IMR-90 (cell line): ENCODE results near the gene NUDT4B. TPM values are rescaled to one million over a fixed set of nuclear protein-coding genes. Genes with fewer than 3 reads are reported as not detected.
"Not testable (repeated sequence)": the region's sequence is repeated elsewhere in the genome, so short reads cannot be mapped to it uniquely, and the experiment has no call there.

Experiments
- ATAC-seq: fragments of 200-7000 bp; cut with Tn5 transposase; 2 replicates; pipeline ENCODE4 v1.9.1; 2020; ENCODE audit warnings: low read depth, mild to moderate bottlenecking, moderate library complexity
- BruUV-seq: library from RNA; stranded (reverse); fragments of 400-500 nt; replicated peaks from 2 replicates; lab custom pipeline; 2021; lab: Mats Ljungman, UMichigan
- CTCF ChIA-PET: fragments of 300-600 bp; formaldehyde crosslinking; extraction: SDS; loops from one replicate; lab custom pipeline; 2021; ENCODE audit warnings: antibody characterized with exemption; lab: Yijun Ruan, JAX
- POLR2A ChIA-PET: fragments of 300-600 bp; sonication (Branson Sonifier 250); formaldehyde crosslinking; loops from one replicate; lab custom pipeline; 2022; ENCODE audit warnings: antibody characterized with exemption; ENCODE audit not compliant: unreplicated experiment; lab: Charles Lee
- DNase-seq: peaks from one replicate; pipeline ENCODE4 v3.0.0; 2013
- H2AFZ ChIP-seq: replicated peaks from 2 replicates; pipeline ENCODE3; 2013; ENCODE audit warnings: low read length, mild to moderate bottlenecking; ENCODE audit not compliant: poor library complexity
- H2AK5ac ChIP-seq: 2 replicates; pipeline ENCODE4 v1.6.1; 2013; ENCODE audit warnings: low read depth, low read length, inconsistent platforms
- H2AK9ac ChIP-seq: replicated peaks from 2 replicates; pipeline ENCODE3; 2013; ENCODE audit warnings: mild to moderate bottlenecking, low read depth, low read length, moderate library complexity; ENCODE audit not compliant: poor library complexity
- H2BK120ac ChIP-seq: 2 replicates; pipeline ENCODE4 v1.6.1; 2013; ENCODE audit warnings: low read depth, low read length, inconsistent platforms
- H2BK15ac ChIP-seq: 3 replicates; pipeline ENCODE4 v1.6.1; 2013; ENCODE audit warnings: low read depth, low read length, inconsistent platforms
- H2BK20ac ChIP-seq: 2 replicates; pipeline ENCODE4 v1.6.1; 2013; ENCODE audit warnings: low read depth, mild to moderate bottlenecking, inconsistent platforms, low read length, moderate library complexity
- H2BK5ac ChIP-seq: 2 replicates; pipeline ENCODE4 v1.6.1; 2013; ENCODE audit warnings: mild to moderate bottlenecking, low read depth, low read length, inconsistent platforms; ENCODE audit not compliant: poor library complexity, severe bottlenecking
- H3K14ac ChIP-seq: replicated peaks from 2 replicates; pipeline ENCODE4 v1.6.1; 2013; ENCODE audit warnings: low read depth, low read length, inconsistent platforms
- H3K18ac ChIP-seq: 2 replicates; pipeline ENCODE4 v1.6.1; 2013; ENCODE audit warnings: low read depth, low read length, control low read depth
- H3K23ac ChIP-seq: 2 replicates; pipeline ENCODE4 v1.6.1; 2013; ENCODE audit warnings: low read depth, low read length, inconsistent platforms
- H3K27ac ChIP-seq: 2 replicates; pipeline ENCODE4 v1.5.1; 2013; ENCODE audit warnings: mild to moderate bottlenecking, control low read depth, low read length; ENCODE audit not compliant: insufficient read depth
- H3K27me3 ChIP-seq: 2 replicates; pipeline ENCODE4 v1.6.1; 2013; ENCODE audit warnings: low read length; ENCODE audit not compliant: control insufficient read depth, insufficient read depth
- H3K36me3 ChIP-seq: 2 replicates; pipeline ENCODE4 v1.6.1; 2013; ENCODE audit warnings: low read length, mixed read lengths; ENCODE audit not compliant: control insufficient read depth, insufficient read depth
- H3K4ac ChIP-seq: 2 replicates; pipeline ENCODE4 v1.6.1; 2013; ENCODE audit warnings: low read depth, low read length, inconsistent platforms
- H3K4me1 ChIP-seq: 2 replicates; pipeline ENCODE4 v1.6.1; 2013; ENCODE audit warnings: low read length, mixed read lengths; ENCODE audit not compliant: control insufficient read depth, insufficient read depth
- H3K4me2 ChIP-seq: 2 replicates; pipeline ENCODE4 v1.6.1; 2013; ENCODE audit warnings: low read depth, mild to moderate bottlenecking, control low read depth, low read length, moderate library complexity
- H3K4me3 ChIP-seq: 2 replicates; pipeline ENCODE4 v1.5.1; 2013; ENCODE audit warnings: low read depth, mild to moderate bottlenecking, control low read depth, low read length, moderate library complexity; ENCODE audit not compliant: insufficient read depth
- H3K56ac ChIP-seq: 2 replicates; pipeline ENCODE4 v1.6.1; 2013; ENCODE audit warnings: low read length, inconsistent platforms; ENCODE audit not compliant: insufficient read depth; ENCODE audit errors: extremely low read depth
- H3K79me1 ChIP-seq, 2 experiments: 2 replicates each; pipeline ENCODE4 v1.6.1; 2013; ENCODE audit warnings: low read length in 2 of 2, inconsistent platforms in 1 of 2, low read depth in 1 of 2
- H3K9ac ChIP-seq: 2 replicates; pipeline ENCODE4 v1.6.1; 2013; ENCODE audit warnings: low read depth, low read length, control low read depth
- H3K9me1 ChIP-seq: 2 replicates; pipeline ENCODE4 v1.6.1; 2013; ENCODE audit warnings: low read length, inconsistent platforms; ENCODE audit not compliant: insufficient read depth
- H3K9me3 ChIP-seq: 2 replicates; pipeline ENCODE4 v1.6.1; 2013; ENCODE audit warnings: low read length; ENCODE audit not compliant: control insufficient read depth, insufficient read depth
- H4K20me1 ChIP-seq: 2 replicates; pipeline ENCODE4 v1.6.1; 2013; ENCODE audit warnings: low read length, inconsistent platforms; ENCODE audit not compliant: insufficient read depth
- H4K5ac ChIP-seq: 2 replicates; pipeline ENCODE4 v1.6.1; 2013; ENCODE audit warnings: mild to moderate bottlenecking, low read depth, low read length, control low read depth
- H4K8ac ChIP-seq, 2 experiments: 2 replicates each; pipeline ENCODE4 v1.6.1; 2013; ENCODE audit warnings: low read depth in 2 of 2, low read length in 2 of 2, control low read depth in 1 of 2, inconsistent platforms in 1 of 2
- H4K91ac ChIP-seq: 2 replicates; pipeline ENCODE4 v1.6.1; 2013; ENCODE audit warnings: low read depth, low read length, inconsistent platforms; ENCODE audit not compliant: insufficient read depth
- WGBS, 2 experiments: methylation state at CpG; one replicate each; pipeline versions ENCODE4 v1.1.5 to v1.1.7; 2013; ENCODE audit warnings: missing lambda C conversion rate in 2 of 2; ENCODE audit not compliant: insufficient read length in 1 of 2; ENCODE audit errors: extremely low coverage in 2 of 2; 5-methylcytosine and 5-hydroxymethylcytosine counted together
- dilution Hi-C: fragments of 300-500 bp; cut with HindIII; formaldehyde crosslinking; loops from one replicate; pipeline ENCODE4 v1.14.3; 2018; ENCODE audit warnings: low sequenced_read_pairs; ENCODE audit not compliant: unreplicated experiment
- in situ Hi-C: fragments of 300-500 bp; cut with MboI; formaldehyde crosslinking; loops from 3 replicates; pipeline ENCODE4 v1.14.3; 2019; ENCODE audit warnings: low sequenced_read_pairs, inconsistent platforms, mixed read lengths
- intact Hi-C: fragments of 100-400 bp; cut with micrococcal nuclease; formaldehyde crosslinking; loops from 2 replicates; pipeline ENCODE4 v1.10.0; 2022
- polyA plus RNA-seq, 3 experiments: library from polyadenylated mRNA; depleted of rRNA; stranded (reverse); fragments of >200 nt; gene quantifications; 2 replicates each; pipeline ENCODE4 v1.2.3, GENCODE V29; 2012; ENCODE audit warnings: low replicate concordance in 1 of 3
- total RNA-seq: library from RNA; depleted of rRNA; stranded (reverse); fragments of >200 nt; gene quantifications from 2 replicates; pipeline ENCODE4 v1.2.3, GENCODE V29; 2012

Gene NUDT4B
- total and polyA plus RNA-seq, 2 of the 4 experiments (the other 2 are of a cell fraction) = 10.6 to 19.9 TPM

GRCh38 chr1:148733585-148734310, 14.8 kb upstream of the NUDT4B start:
- H3K36me3 ChIP-seq, H3K9me3 ChIP-seq, H4K20me1 ChIP-seq, H3K4me1 ChIP-seq, dilution Hi-C loops, H3K14ac ChIP-seq, H2BK15ac ChIP-seq, DNase-seq, H3K4me3 ChIP-seq, BruUV-seq, H3K23ac ChIP-seq, H3K27me3 ChIP-seq, H3K56ac ChIP-seq, H3K79me1 ChIP-seq, H2AK5ac ChIP-seq, H3K4ac ChIP-seq, H3K4me2 ChIP-seq, H3K18ac ChIP-seq, H2AK9ac ChIP-seq, H3K9ac ChIP-seq, ATAC-seq, H2AFZ ChIP-seq, in situ Hi-C loops, POLR2A ChIA-PET, H4K8ac ChIP-seq, H3K9me1 ChIP-seq, CTCF ChIA-PET, H2BK5ac ChIP-seq, intact Hi-C loops, H2BK120ac ChIP-seq, H2BK20ac ChIP-seq, H4K5ac ChIP-seq, H3K27ac ChIP-seq, H4K91ac ChIP-seq: not testable (repeated sequence)
- WGBS, 2 experiments = no CpG with 5 or more reads among the region's 5 CpGs

DNA sequence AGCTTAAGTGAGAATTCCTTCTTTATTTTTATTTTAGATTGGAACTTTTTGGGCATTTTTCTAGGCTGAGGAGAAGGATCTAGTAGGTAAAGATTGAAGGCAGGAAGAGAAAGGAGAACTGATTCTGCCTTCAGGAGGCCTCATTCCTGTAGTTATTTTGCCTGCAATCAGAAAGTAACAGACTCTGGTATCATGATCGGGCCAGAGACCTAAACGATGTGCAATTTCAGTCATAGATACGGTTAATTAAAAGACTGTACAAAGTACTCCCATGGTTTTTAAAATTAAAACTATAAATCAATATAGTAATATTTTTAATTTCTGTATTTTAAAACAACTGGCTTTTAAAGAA, 14.3 kb upstream of the NUDT4B start:
- H3K18ac ChIP-seq, intact Hi-C loops, H2BK5ac ChIP-seq, H3K4ac ChIP-seq, H2AK9ac ChIP-seq, H4K91ac ChIP-seq, BruUV-seq, H2AFZ ChIP-seq, H4K8ac ChIP-seq, H3K14ac ChIP-seq, H2BK120ac ChIP-seq, dilution Hi-C loops, H3K23ac ChIP-seq, H3K27me3 ChIP-seq, ATAC-seq, H2BK15ac ChIP-seq, H3K79me1 ChIP-seq, H2BK20ac ChIP-seq, in situ Hi-C loops, DNase-seq, POLR2A ChIA-PET, H4K20me1 ChIP-seq, H2AK5ac ChIP-seq, H3K9ac ChIP-seq, H3K4me3 ChIP-seq, H3K56ac ChIP-seq, H3K27ac ChIP-seq, H3K9me3 ChIP-seq, H4K5ac ChIP-seq, H3K36me3 ChIP-seq, H3K9me1 ChIP-seq, CTCF ChIA-PET, H3K4me2 ChIP-seq, H3K4me1 ChIP-seq: not testable (repeated sequence)
- WGBS, 2 experiments = no CpG with 5 or more reads among the region's 3 CpGs
